ENCODE results near the gene IL18BP. TPM values are rescaled to one million over a fixed set of nuclear protein-coding genes. Genes with fewer than 3 reads are reported as not detected.

Gene IL18BP
- total and polyA plus RNA-seq, 2 of the 13 experiments (the other 11 are each of a cell fraction or from before 2014, with no cell fraction given): 4.1 to 12.8 TPM

DNA sequence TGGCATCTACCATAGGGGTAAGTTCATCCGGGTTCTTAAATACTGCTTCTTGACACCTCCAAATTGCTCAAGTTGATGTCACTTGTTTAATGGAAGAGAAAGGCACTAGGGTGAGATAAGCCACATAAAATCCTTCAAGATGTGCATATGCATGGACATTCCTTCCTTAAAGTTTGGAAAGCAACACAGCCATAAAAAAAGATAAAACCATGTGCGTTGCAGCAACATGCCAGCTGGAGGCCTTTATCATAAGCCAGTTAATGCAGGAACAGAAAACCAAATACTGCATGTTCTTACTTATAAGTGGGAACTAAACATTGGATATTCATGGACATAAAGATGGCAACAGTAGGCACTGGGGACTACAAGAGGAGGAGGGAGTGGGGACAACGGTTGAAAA, 8.0 kb upstream of the IL18BP start:
- WGBS (ENCODE audit: low lambda C conversion rate): 67% methylated on average over 3 of the region's 3 CpGs
- BruUV-seq (replicated peaks): no TSS peak
- ATAC-seq: no peak

More for the DNA sequence above, 8.0 kb upstream of the IL18BP start:
- no peak overlapping the region for H3K9ac ChIP-seq (ENCODE audit: insufficient read depth, low read depth, low read length)
- no peaks in the 10 kb centered on the region for H3K27me3 ChIP-seq (ENCODE audit: control insufficient read depth in 1 of 2, insufficient read depth in 2 of 2, low read length in 2 of 2)
- no peaks in the 10 kb centered on the region for H4K20me1 ChIP-seq (ENCODE audit: insufficient read depth, low read length)
- in situ Hi-C loops (cut with HindIII; ENCODE audit: extremely low pct_ligation_motif_present, low pct_unique_long_range_greater_than_20kb) (no loop called here), intact Hi-C loops (cut with micrococcal nuclease; ENCODE audit: unreplicated experiment) (no loop called here)
- no peak for FAIRE-seq
- no peak for DNase-seq (ENCODE audit: low spot score)
- no peaks in the 10 kb centered on the region for H3K79me2 ChIP-seq (ENCODE audit: insufficient read depth, low read length)
- no peak overlapping the region for H3K4me3 ChIP-seq (replicated peaks in 1 of 3; ENCODE audit: insufficient read depth in 1 of 3, low read depth in 2 of 3, low read length in 3 of 3)
- H2AFZ ChIP-seq (ENCODE audit: low read length): no peak overlapping the region
- no peak for TF ChIP-seq SOX13 (IDR thresholded peaks at IDR 0.05)
- TF ChIP-seq SOX13 (CRISPR knock-in tag; conservative IDR thresholded peaks at IDR 0.05 in 1 of 2, IDR thresholded peaks at IDR 0.05 in 1 of 2): no peak
- no peak for TF ChIP-seq NFE2L2 (IDR thresholded peaks at IDR 0.05; ENCODE audit: low read length)
- TF ChIP-seq MAFK (conservative IDR thresholded peaks at IDR 0.05 in 1 of 2, IDR thresholded peaks at IDR 0.05 in 1 of 2; ENCODE audit: low read length in 2 of 2): no peak
- TF ChIP-seq KDM5B (CRISPR knock-in tag; IDR thresholded peaks at IDR 0.05; ENCODE audit: borderline replicate concordance): no peak
- TF ChIP-seq, protein P1, sequence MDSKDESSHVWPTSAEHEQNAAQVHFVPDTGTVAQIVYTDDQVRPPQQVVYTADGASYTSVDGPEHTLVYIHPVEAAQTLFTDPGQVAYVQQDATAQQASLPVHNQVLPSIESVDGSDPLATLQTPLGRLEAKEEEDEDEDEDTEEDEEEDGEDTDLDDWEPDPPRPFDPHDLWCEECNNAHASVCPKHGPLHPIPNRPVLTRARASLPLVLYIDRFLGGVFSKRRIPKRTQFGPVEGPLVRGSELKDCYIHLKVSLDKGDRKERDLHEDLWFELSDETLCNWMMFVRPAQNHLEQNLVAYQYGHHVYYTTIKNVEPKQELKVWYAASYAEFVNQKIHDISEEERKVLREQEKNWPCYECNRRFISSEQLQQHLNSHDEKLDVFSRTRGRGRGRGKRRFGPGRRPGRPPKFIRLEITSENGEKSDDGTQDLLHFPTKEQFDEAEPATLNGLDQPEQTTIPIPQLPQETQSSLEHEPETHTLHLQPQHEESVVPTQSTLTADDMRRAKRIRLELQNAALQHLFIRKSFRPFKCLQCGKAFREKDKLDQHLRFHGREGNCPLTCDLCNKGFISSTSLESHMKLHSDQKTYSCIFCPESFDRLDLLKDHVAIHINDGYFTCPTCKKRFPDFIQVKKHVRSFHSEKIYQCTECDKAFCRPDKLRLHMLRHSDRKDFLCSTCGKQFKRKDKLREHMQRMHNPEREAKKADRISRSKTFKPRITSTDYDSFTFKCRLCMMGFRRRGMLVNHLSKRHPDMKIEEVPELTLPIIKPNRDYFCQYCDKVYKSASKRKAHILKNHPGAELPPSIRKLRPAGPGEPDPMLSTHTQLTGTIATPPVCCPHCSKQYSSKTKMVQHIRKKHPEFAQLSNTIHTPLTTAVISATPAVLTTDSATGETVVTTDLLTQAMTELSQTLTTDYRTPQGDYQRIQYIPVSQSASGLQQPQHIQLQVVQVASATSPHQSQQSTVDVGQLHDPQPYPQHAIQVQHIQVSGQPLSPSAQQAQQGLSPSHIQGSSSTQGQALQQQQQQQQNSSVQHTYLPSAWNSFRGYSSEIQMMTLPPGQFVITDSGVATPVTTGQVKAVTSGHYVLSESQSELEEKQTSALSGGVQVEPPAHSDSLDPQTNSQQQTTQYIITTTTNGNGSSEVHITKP (CRISPR knock-in tag; IDR thresholded peaks at IDR 0.05; ENCODE audit: low read depth): no peak
- no peak for TF ChIP-seq NFKB2 (CRISPR knock-in tag; IDR thresholded peaks at IDR 0.05; ENCODE audit: borderline replicate concordance)
- TF ChIP-seq SUZ12 (IDR thresholded peaks at IDR 0.05; ENCODE audit: low read depth, low read length): no peak
- H3K36me3 ChIP-seq (replicated peaks in 1 of 2; ENCODE audit: control insufficient read depth in 1 of 2, insufficient read depth in 2 of 2, low read length in 2 of 2): peaks cover 10 to 37% of the 10 kb centered on the region in 2 experiments
- no peaks in the 10 kb centered on the region for H3K9me3 ChIP-seq (ENCODE audit: low read length)
- no peak overlapping the region for H3K4me2 ChIP-seq (ENCODE audit: low read depth, low read length)
- ChIA-PET CTCF (ENCODE audit: low intra/inter-chr PET ratio, low total read pairs) (no interaction called here), POLR2A (no interaction called here)
- no peaks in the 10 kb centered on the region for H3K4me1 ChIP-seq (ENCODE audit: insufficient read depth, low read length)
- no peak overlapping the region for H3K27ac ChIP-seq (ENCODE audit: extremely low read length, insufficient read depth, low read length)
